ENCODE results near the gene ARID4A. TPM values are rescaled to one million over a fixed set of nuclear protein-coding genes. Genes with fewer than 3 reads are reported as not detected.
"Not testable (repeated sequence)": the region's sequence is repeated elsewhere in the genome, so short reads cannot be mapped to it uniquely, and the experiment has no call there.

The ARID4A gene
- 10 to 100 TPM; 34.5 to 55.0 (median 51.6) TPM for total RNA-seq
- polyA plus RNA-seq: 1 to 10 TPM; 7.3 to 9.4 (median 8.3) TPM
- long read RNA-seq, donor 1: 0 reads
- long read RNA-seq, donor 2: 0 reads

- intact Hi-C loops (cut with DNase I; ENCODE audit: low total_unique reads): no loop called here
- peak; percentile 94 for DNase-seq
- Histone ChIP-seq H3K27me3 (replicated peaks in 1 of 7) (no peaks in the 10 kb centered on the region), H3K4me1 (peaks cover 24 to 78% (median 61%) of the 10 kb centered on the region in 6 donors), H3K36me3 (peaks cover 2 to 45% (median 31%) of the 10 kb centered on the region in 6 donors), H3K4me3 (peak within 1 kb of the TSS; percentile 75 to 99 (median 98)), H3K27ac (peak within 1 kb of the TSS; percentile 92 to 99 (median 98)), H3K9me3 (no peaks in the 10 kb centered on the region)
- 0 to 2% (median 1%) methylated on average over 34 to 79 of the region's 79 CpGs for WGBS, 5 donors
- no peak for TF ChIP-seq CTCF (IDR thresholded peaks at IDR 0.05 in 8 of 11, conservative IDR thresholded peaks at IDR 0.05 in 3 of 11)
- peak; percentile 91 to 98 (median 95) for TF ChIP-seq POLR2AphosphoS5 (IDR thresholded peaks at IDR 0.05)
- TF ChIP-seq POLR2A (IDR thresholded peaks at IDR 0.05): peak; percentile 78 to 97 (median 78)
Measured at GRCh38 chr14:58298477-58299400, at the start of gene ARID4A. TSS of gene ARID4A (plus strand) at chr14:58298555. CDS start at chr14:58299855, 1,300 bp downstream.

- Histone ChIP-seq H3K9me3 (no peaks in the 10 kb centered on the region), H3K27ac (no peak overlapping the region), H3K4me1 (peaks cover 20 to 72% (median 45%) of the 10 kb centered on the region in 6 donors), H3K27me3 (replicated peaks in 1 of 7) (no peaks in the 10 kb centered on the region), H3K36me3 (peaks cover 0 to 77% (median 59%) of the 10 kb centered on the region in 6 donors), H3K4me3 (no peak overlapping the region)
- intact Hi-C loops (cut with DNase I; ENCODE audit: low total_unique reads): no loop called here
- no peak for TF ChIP-seq POLR2A (IDR thresholded peaks at IDR 0.05)
- TF ChIP-seq CTCF (IDR thresholded peaks at IDR 0.05 in 8 of 11, conservative IDR thresholded peaks at IDR 0.05 in 3 of 11): no peak
- no peak for TF ChIP-seq POLR2AphosphoS5 (IDR thresholded peaks at IDR 0.05)
- 92 to 97% (median 93%) methylated on average over 8 of the region's 8 CpGs for WGBS, 5 donors
- no peak for DNase-seq
Measured at GRCh38 chr14:58249611-58250010, 48.7 kb upstream of the ARID4A start.

- H3K27me3 ChIP-seq (replicated peaks in 1 of 7): no peaks in the 10 kb centered on the region
- WGBS, 5 donors: 92 to 100% (median 95%) methylated on average over 4 of the region's 4 CpGs
- no peak overlapping the region for H3K27ac ChIP-seq
- H3K9me3 ChIP-seq: no peaks in the 10 kb centered on the region
- H3K4me1 ChIP-seq: peaks cover 0 to 9% (median 3%) of the 10 kb centered on the region in 6 donors
- no peak for TF ChIP-seq CTCF (IDR thresholded peaks at IDR 0.05 in 8 of 11, conservative IDR thresholded peaks at IDR 0.05 in 3 of 11)
- no peak for TF ChIP-seq POLR2A (IDR thresholded peaks at IDR 0.05)
- no peak for TF ChIP-seq POLR2AphosphoS5 (IDR thresholded peaks at IDR 0.05)
- DNase-seq: no peak
- peaks cover 6 to 100% (median 93%) of the 10 kb centered on the region in 6 donors for H3K36me3 ChIP-seq
- intact Hi-C loops (cut with DNase I; ENCODE audit: low total_unique reads): no loop called here
- no peak overlapping the region for H3K4me3 ChIP-seq
Measured at GRCh38 chr14:58258156-58258555, 40.2 kb upstream of the ARID4A start.

GRCh38 chr14:58262005-58262404, 36.4 kb upstream of the ARID4A start:
- peak; percentile 23 to 57 (median 43) for TF ChIP-seq POLR2AphosphoS5 (IDR thresholded peaks at IDR 0.05)
- DNase-seq; intact Hi-C loops (cut with DNase I; ENCODE audit: low total_unique reads); H3K27ac ChIP-seq; H3K9me3 ChIP-seq; H3K4me3 ChIP-seq; H3K27me3 ChIP-seq (replicated peaks in 1 of 7): not testable (repeated sequence)
- H3K4me1 ChIP-seq: peaks cover 0 to 23% (median 4%) of the 10 kb centered on the region in 6 donors
- peaks cover 6 to 100% (median 97%) of the 10 kb centered on the region in 6 donors for H3K36me3 ChIP-seq
- 93 to 95% (median 95%) methylated on average over 9 to 10 of the region's 10 CpGs for WGBS, 5 donors

Data from spleen (tissue), 13 donors.